Measurements from ENCODE around the gene CEP70.
"Not testable (repeated sequence)": the region's sequence is repeated elsewhere in the genome, so short reads cannot be mapped to it uniquely, and the experiment has no call there.

DNA sequence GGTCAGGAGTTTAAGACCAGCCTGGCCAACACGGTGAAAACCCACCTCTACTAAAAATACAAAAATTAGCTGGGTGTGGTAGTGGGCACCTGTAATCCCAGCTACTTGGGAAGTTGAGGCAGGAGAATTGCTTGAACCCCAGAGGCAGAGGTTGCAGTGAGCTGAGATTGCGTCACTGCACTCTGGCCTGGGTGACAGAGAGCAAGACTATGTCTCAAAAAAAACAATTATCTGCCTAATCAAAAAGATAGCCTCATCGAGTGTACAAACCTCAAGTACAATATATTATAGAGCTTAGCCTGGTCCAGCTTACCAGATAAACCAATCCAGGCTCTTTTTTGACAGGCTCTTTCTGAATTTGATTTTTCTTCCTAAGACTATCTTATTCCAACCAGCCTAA is 98.4 kb downstream of the CEP70 start:
- TF ChIP-seq, protein P1, sequence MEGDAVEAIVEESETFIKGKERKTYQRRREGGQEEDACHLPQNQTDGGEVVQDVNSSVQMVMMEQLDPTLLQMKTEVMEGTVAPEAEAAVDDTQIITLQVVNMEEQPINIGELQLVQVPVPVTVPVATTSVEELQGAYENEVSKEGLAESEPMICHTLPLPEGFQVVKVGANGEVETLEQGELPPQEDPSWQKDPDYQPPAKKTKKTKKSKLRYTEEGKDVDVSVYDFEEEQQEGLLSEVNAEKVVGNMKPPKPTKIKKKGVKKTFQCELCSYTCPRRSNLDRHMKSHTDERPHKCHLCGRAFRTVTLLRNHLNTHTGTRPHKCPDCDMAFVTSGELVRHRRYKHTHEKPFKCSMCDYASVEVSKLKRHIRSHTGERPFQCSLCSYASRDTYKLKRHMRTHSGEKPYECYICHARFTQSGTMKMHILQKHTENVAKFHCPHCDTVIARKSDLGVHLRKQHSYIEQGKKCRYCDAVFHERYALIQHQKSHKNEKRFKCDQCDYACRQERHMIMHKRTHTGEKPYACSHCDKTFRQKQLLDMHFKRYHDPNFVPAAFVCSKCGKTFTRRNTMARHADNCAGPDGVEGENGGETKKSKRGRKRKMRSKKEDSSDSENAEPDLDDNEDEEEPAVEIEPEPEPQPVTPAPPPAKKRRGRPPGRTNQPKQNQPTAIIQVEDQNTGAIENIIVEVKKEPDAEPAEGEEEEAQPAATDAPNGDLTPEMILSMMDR (IDR thresholded peaks at IDR 0.05; ENCODE audit: insufficient read depth, low read depth, low read length): not testable (repeated sequence)
- not testable (repeated sequence) for TF ChIP-seq EZH2 (IDR thresholded peaks at IDR 0.05; ENCODE audit: insufficient read depth, low read length)
